GM06990 (cell line): ENCODE data around the gene KCND2.

Experiments used
- DNase-seq: peaks from one replicate; pipeline ENCODE4 v3.0.0-alpha.2; 2011; ENCODE audit not compliant: insufficient read length; ENCODE audit errors: extremely low read depth
- H3K27me3 ChIP-seq: replicated peaks from 2 replicates; pipeline ENCODE4 v1.6.0; 2011; ENCODE audit warnings: low read length; ENCODE audit not compliant: control insufficient read depth, insufficient read depth
- H3K36me3 ChIP-seq: 2 replicates; pipeline ENCODE4 v1.5.1; 2011; ENCODE audit warnings: low read length; ENCODE audit not compliant: control insufficient read depth, insufficient read depth
- H3K4me3 ChIP-seq: replicated peaks from 2 replicates; pipeline ENCODE4 v1.5.1; 2011; ENCODE audit warnings: low read depth, mild to moderate bottlenecking, control low read depth, low read length
- CTCF ChIP-seq: IDR thresholded peaks from 2 replicates; pipeline ENCODE4 v1.5.1; 2011; ENCODE audit warnings: low read length, control low read depth, mild to moderate bottlenecking, inconsistent platforms; ENCODE audit not compliant: insufficient read depth, poor library complexity, severe bottlenecking

KCND2 gene

GRCh38 chr7:120539321-120539720, 266.3 kb downstream of the KCND2 start:
- no peaks in the 10 kb centered on the region for H3K27me3 ChIP-seq
- no peak for DNase-seq
- no peak for TF ChIP-seq CTCF
- no peak overlapping the region for H3K4me3 ChIP-seq
- no peaks in the 10 kb centered on the region for H3K36me3 ChIP-seq

GRCh38 chr7:120547605-120548004, 274.6 kb downstream of the KCND2 start:
- no peak for TF ChIP-seq CTCF
- H3K27me3 ChIP-seq = no peaks in the 10 kb centered on the region
- no peak for DNase-seq
- H3K36me3 ChIP-seq = no peaks in the 10 kb centered on the region
- H3K4me3 ChIP-seq = no peak overlapping the region

- no peak for TF ChIP-seq CTCF
- no peaks in the 10 kb centered on the region for H3K36me3 ChIP-seq
- DNase-seq = no peak
- H3K27me3 ChIP-seq = no peaks in the 10 kb centered on the region
- H3K4me3 ChIP-seq = no peak overlapping the region
These were observed 277.6 kb downstream of the KCND2 start for GRCh38 chr7:120550494-120551048.

- peak; percentile 22 for DNase-seq
- Histone ChIP-seq H3K4me3 (no peak overlapping the region), H3K27me3 (no peaks in the 10 kb centered on the region), H3K36me3 (no peaks in the 10 kb centered on the region)
- TF ChIP-seq CTCF = no peak
These were observed 280.5 kb downstream of the KCND2 start for GRCh38 chr7:120553491-120553890.

GRCh38 chr7:120554960-120555571, 282.1 kb downstream of the KCND2 start:
- H3K36me3 ChIP-seq = no peaks in the 10 kb centered on the region
- peak; percentile 72 for TF ChIP-seq CTCF
- H3K27me3 ChIP-seq = no peaks in the 10 kb centered on the region
- DNase-seq = no peak
- no peak overlapping the region for H3K4me3 ChIP-seq

- no peak overlapping the region for H3K4me3 ChIP-seq
- TF ChIP-seq CTCF = no peak
- no peaks in the 10 kb centered on the region for H3K27me3 ChIP-seq
- no peaks in the 10 kb centered on the region for H3K36me3 ChIP-seq
- DNase-seq = no peak
These were observed 291.2 kb downstream of the KCND2 start for GRCh38 chr7:120564145-120564544.
